NCI-H2196 treated with DMSO at 0.1 percent for 48 hours (cell line): ENCODE results near the gene ABRAXAS1.

Source experiments
- DNase-seq: peaks from one replicate; lab custom pipeline; 2025; ENCODE audit not compliant: unreplicated experiment; lab: John Stamatoyannopoulos, UW

ABRAXAS1 gene

GRCh38 chr4:83454686-83455085 lies 30.2 kb downstream of the ABRAXAS1 start:
- DNase-seq: no peak

GRCh38 chr4:83449009-83449408 lies 35.9 kb downstream of the ABRAXAS1 start:
- no peak for DNase-seq

- no peak for DNase-seq
Observed at GRCh38 chr4:83440899-83441298, 44.0 kb downstream of the ABRAXAS1 start.

- DNase-seq: no peak
Observed at GRCh38 chr4:83440148-83440814, 44.6 kb downstream of the ABRAXAS1 start.

GRCh38 chr4:83438719-83439118 lies 46.2 kb downstream of the ABRAXAS1 start:
- DNase-seq: no peak

GRCh38 chr4:83436680-83437079 lies 48.2 kb downstream of the ABRAXAS1 start:
- DNase-seq: no peak

GRCh38 chr4:83431200-83431599 lies 53.7 kb downstream of the ABRAXAS1 start:
- no peak for DNase-seq

GRCh38 chr4:83418211-83418610 lies 66.7 kb downstream of the ABRAXAS1 start:
- no peak for DNase-seq

GRCh38 chr4:83417566-83417965 lies 67.3 kb downstream of the ABRAXAS1 start:
- DNase-seq: no peak

- DNase-seq: no peak
Observed at GRCh38 chr4:83413676-83414075, 71.2 kb downstream of the ABRAXAS1 start.
